HepG2 (cell line): ENCODE measurements around the gene ZNF22. TPM values are rescaled to one million over a fixed set of nuclear protein-coding genes. Genes with fewer than 3 reads are reported as not detected.

Source experiments
- HMGXB4 ChIP-seq, 2 experiments: sonication (generic) in 1 of 2; formaldehyde crosslinking in 1 of 2; IDR thresholded peaks; 2 replicates each; pipeline versions ENCODE4 v1.4.0 to v1.6.1; 2018 to 2020; ENCODE audit warnings: missing genetic modification reagents in 2 of 2, borderline replicate concordance in 1 of 2, low read depth in 1 of 2, mild to moderate bottlenecking in 1 of 2, missing biosample characterization in 1 of 2
- MEIS2 ChIP-seq: sonication (generic); formaldehyde crosslinking; IDR thresholded peaks from 2 replicates; pipeline ENCODE4 v1.9.0; 2021; ENCODE audit warnings: mild to moderate bottlenecking, missing genetic modification reagents
- RBM22 ChIP-seq: fragments of 200-400 bp; formaldehyde crosslinking; optimal IDR thresholded peaks from 2 replicates; pipeline ENCODE3; 2017; ENCODE audit warnings: mild to moderate bottlenecking, low read length, moderate library complexity
- SMAD3 ChIP-seq: sonication (generic); formaldehyde crosslinking; IDR thresholded peaks from 2 replicates; pipeline ENCODE4 v1.4.0; 2020; ENCODE audit warnings: missing genetic modification reagents
- ZNF18 ChIP-seq: sonication (generic); formaldehyde crosslinking; IDR thresholded peaks from 2 replicates; pipeline ENCODE4 v1.8.0; 2022; ENCODE audit warnings: mild to moderate bottlenecking, missing genetic modification reagents; ENCODE audit not compliant: insufficient replicate concordance
- ZNF510 ChIP-seq: sonication (generic); formaldehyde crosslinking; IDR thresholded peaks from 2 replicates; pipeline ENCODE4 v1.4.0; 2020; ENCODE audit warnings: low read depth, mild to moderate bottlenecking, missing genetic modification reagents
- ZNF770 ChIP-seq: sonication (generic); formaldehyde crosslinking; IDR thresholded peaks from 2 replicates; pipeline ENCODE4 v1.5.0; 2020; ENCODE audit warnings: mild to moderate bottlenecking, missing genetic modification reagents
- ZNF782 ChIP-seq: sonication (generic); formaldehyde crosslinking; IDR thresholded peaks from 2 replicates; pipeline ENCODE4 v1.4.0; 2020; ENCODE audit warnings: missing genetic modification reagents, mild to moderate bottlenecking, borderline replicate concordance
- ZSCAN12 ChIP-seq: sonication (generic); formaldehyde crosslinking; IDR thresholded peaks from 2 replicates; pipeline ENCODE4 v1.9.0; 2021; ENCODE audit warnings: mild to moderate bottlenecking, missing genetic modification reagents
- polyA plus RNA-seq, 8 experiments: library from polyadenylated mRNA; depleted of rRNA in 3 of 8; stranded (reverse) in 7 of 8; unstranded in 1 of 8; fragments of >200 nt; fragmentation: Illumina TruSeq in 4 of 8; extraction: Trizol in 4 of 8; gene quantifications; 2 replicates each; pipeline versions ENCODE4 v1.2.1 to v1.2.3, GENCODE V29; 2011 to 2016; ENCODE audit warnings: low read depth in 4 of 8, missing spikeins in 1 of 8, mixed read lengths in 1 of 8; ENCODE audit not compliant: insufficient read depth in 1 of 8
- total RNA-seq, 5 experiments: library from RNA; depleted of rRNA; stranded (reverse); fragments of >200 nt; fragmentation: Illumina TruSeq; extraction: Trizol; gene quantifications; 2 replicates each; pipeline ENCODE4 v1.2.3, GENCODE V29; 2016; ENCODE audit warnings: low read depth in 1 of 5

ZNF22 gene
- total and polyA plus RNA-seq, 2 of the 13 experiments (the other 11 are each of a cell fraction or from before 2014, with no cell fraction given) = 0.40 to 1.3 TPM

- peak; percentile 10 for TF ChIP-seq ZNF18 (CRISPR knock-in tag)
- 0 out of 4 replicates have a peak, but pooled peaks of 1 of the 2 experiments have one; percentile 17 for TF ChIP-seq HMGXB4 (CRISPR knock-in tag; IDR thresholded peaks at IDR 0.05; ENCODE audit: borderline replicate concordance in 1 of 2, low read depth in 1 of 2)
- TF ChIP-seq ZSCAN12 (CRISPR knock-in tag) = no peak
- no peak for TF ChIP-seq RBM22
- no peak for TF ChIP-seq ZNF770 (CRISPR knock-in tag)
- TF ChIP-seq ZNF782 (CRISPR knock-in tag) = no peak; the same call in 1 of the 2 replicates
- TF ChIP-seq ZNF510 (CRISPR knock-in tag) = no peak
- peak; percentile 13; the same call in 1 of the 2 replicates for TF ChIP-seq SMAD3 (CRISPR knock-in tag)
- TF ChIP-seq MEIS2 (CRISPR knock-in tag) = no peak
- TF ChIP-seq, all 625 proteins: peak for 14
These were observed 5.2 kb upstream of the ZNF22 start (continued) for GRCh38 chr10:44995581-44995913.
